Measurements from ENCODE around the gene PIEZO2. TPM values are rescaled to one million over a fixed set of nuclear protein-coding genes. Genes with fewer than 3 reads are reported as not detected.
A peak's percentile ranks its signal among the peaks of the same experiment; 100 is the strongest.

PIEZO2 gene
- total RNA-seq, 2 donors from 2014 or later = not detected

DNA sequence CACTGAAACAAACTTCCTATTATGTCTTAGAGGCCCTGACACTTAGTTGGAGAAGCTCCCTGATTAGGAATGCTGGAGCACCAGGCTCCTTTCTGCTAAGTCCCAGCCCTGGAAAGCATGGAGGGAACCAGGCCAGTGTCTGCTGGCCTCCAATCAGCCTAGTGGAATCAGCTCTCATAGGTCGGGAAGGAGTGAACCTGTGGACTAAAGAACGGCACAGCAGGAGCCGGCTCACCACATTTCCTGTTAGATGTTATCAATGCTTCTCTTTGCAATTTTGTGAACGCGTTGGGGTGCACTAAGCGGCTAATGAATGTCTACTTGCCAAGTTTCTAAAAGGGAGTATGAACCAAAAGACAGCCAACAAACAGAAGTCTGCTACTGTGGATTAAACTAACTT is 326.9 kb downstream of the PIEZO2 start:
- Mint-ChIP-seq H3K27ac (no peak overlapping the region), H3K36me3 (peaks cover 0 to 8% of the 10 kb centered on the region in 2 donors), H3K9me3 (peaks cover 5 to 12% of the 10 kb centered on the region in 2 donors)
- no peak for ATAC-seq
- DNase-seq (ENCODE audit: low spot score in 2 of 2) = no peak

DNA sequence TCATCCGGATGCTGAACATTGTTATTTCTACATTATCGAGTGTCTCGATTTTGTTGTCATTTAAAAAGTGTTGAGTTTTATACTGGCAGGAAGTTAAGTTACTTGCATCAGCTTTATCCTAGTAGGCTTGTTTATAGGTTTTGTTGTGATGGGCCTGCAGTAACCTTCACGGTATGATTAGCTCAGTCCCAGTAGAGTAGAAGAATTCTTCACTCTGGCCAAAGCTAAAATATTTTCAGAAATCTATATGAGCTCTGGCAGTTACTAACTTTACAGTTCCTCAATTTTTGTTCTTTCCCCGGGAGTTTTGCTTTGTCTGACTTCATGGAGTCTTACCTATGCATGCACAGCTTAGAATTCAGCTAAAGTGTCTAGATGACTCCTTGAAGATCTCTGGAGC is 328.7 kb downstream of the PIEZO2 start:
- Mint-ChIP-seq H3K9me3 (peaks cover 5 to 12% of the 10 kb centered on the region in 2 donors), H3K27ac (no peak overlapping the region), H3K36me3 (peaks cover 0 to 5% of the 10 kb centered on the region in 2 donors)
- ATAC-seq = no peak
- DNase-seq (ENCODE audit: low spot score in 2 of 2) = no peak

DNA sequence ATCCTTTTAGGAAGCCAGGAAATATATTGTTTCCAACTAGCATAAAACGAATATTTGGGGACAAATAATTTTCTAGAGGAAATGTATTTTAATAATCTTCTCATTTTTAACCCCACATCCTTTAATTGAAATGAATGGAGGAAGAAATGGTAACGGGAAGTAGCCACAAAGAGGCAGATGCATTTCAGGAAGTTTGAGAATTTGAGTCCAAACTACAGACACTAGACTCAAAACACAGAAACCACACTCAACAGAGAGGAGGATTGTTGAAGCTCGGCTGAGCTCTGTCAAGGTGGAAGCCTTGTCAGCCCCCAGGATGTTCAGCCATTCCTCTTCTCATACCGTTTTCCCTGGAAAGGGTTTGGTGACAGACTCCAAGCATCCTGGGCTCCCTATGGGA is 335.0 kb downstream of the PIEZO2 start:
- ATAC-seq = no peak
- no peaks in the 10 kb centered on the region for H3K36me3 Mint-ChIP-seq
- no peaks in the 10 kb centered on the region for H3K9me3 Mint-ChIP-seq
- no peak for DNase-seq (ENCODE audit: low spot score in 2 of 2)
- H3K27ac Mint-ChIP-seq = no peak overlapping the region

DNA sequence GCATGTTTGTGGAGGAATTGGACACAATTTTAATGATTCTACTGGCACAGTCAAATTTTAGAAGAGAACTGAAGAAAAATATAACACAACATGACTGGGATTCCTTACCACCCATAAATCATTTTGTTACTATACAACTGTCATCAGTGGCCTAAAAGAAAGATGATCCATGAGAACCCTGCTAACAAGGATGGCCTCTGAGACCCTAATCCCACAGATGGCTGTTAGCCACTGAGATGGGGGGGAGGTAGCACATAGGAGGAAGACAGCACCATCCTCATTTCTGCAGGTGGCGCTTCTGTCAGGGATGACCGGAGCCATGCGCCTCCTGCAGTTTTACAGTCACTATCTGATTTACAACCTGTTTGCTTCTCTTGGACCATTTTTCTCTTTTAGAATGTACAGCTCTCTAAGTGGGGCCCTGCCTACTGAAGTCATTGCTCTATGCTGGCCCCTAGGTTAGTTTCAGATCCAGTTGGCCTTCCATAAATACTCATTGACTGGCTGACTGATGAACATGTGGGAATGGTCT is 343.7 kb downstream of the PIEZO2 start:
- no peaks in the 10 kb centered on the region for H3K9me3 Mint-ChIP-seq
- ATAC-seq (no peak), DNase-seq (ENCODE audit: low spot score in 2 of 2) (no peak)
- no peak overlapping the region for H3K27ac Mint-ChIP-seq
- no peaks in the 10 kb centered on the region for H3K36me3 Mint-ChIP-seq

DNA sequence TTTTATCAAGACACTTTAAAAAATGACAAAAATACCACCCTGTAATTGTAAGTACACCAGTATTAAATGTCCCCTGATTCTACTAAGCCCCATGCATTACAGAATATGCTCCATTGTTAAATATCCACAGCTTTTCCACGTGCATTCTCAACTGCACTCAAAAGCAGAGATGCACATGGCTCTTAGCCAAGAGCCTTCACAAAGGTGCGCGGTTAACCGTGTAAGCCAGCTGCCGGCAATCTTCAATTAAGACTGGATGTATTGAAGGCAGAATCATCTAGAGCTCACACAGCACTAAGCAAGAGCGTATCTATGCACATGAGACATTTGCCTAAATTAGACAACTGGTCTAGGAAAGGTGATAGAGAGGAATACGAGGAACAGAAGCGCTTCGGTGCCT is 345.2 kb downstream of the PIEZO2 start:
- H3K36me3 Mint-ChIP-seq = no peaks in the 10 kb centered on the region
- no peak for DNase-seq (ENCODE audit: low spot score in 2 of 2)
- no peaks in the 10 kb centered on the region for H3K9me3 Mint-ChIP-seq
- no peak for ATAC-seq
- no peak overlapping the region for H3K27ac Mint-ChIP-seq

DNA sequence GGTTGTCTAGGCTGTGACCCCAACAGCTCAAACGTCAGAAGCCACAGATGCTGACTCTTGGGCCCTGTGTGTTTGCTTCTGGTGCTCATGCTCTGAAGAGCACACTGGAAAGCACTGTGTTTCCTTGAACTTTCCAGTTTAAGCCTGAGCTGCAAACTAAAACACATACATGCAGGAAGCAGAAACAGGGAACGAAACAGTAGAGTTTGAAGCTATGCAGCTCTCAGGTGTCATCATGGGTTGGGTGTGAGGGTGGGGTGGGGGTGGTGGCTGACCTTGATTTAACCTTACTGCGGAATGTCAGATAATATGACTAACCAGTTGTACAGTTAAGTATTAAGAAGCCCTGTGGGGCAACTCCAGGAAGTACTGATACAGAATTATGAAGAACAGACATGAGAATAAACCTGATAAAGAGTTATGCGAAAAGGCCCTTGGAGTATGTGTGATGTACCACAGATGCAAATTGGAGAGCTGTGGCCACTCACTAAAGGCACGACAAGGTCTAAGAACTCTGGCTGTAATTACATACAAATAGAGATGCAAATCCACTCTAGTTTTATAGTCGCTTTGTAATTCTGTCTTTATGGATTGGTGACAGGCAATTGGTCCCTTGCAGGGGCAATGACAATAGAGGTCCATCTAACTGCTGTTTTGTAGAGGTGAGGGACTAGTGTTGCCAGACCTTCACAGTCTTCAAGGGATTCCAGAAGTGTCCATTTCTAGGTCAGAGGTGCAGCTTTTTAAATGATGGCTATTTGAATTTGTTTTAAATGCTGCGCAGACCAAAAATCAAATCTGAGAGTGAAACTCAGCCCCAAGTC is 350.4 kb downstream of the PIEZO2 start:
- Mint-ChIP-seq H3K9me3 (no peaks in the 10 kb centered on the region), H3K36me3 (no peaks in the 10 kb centered on the region), H3K27ac (no peak overlapping the region)
- DNase-seq (ENCODE audit: low spot score in 2 of 2) (no peak), ATAC-seq (no peak)

DNA sequence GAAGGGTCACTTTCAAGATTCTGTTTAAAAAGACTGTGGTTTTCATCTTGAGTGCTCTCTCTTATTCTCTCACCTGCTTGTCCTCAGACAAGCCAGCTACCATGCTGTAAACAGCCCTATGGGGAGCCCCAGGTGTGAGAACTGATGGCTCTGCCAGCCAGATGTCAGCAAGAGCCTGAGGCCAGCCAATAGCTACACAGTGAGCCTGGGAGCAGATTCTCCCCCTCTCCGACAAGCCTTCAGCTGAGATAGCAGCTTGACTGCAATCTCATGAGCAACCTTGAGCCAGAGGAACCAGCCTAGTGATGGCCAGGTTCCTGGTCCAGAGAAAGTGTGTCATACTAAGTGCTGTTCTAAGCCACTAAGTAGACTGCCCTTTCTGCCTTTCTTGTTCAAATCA is 351.5 kb downstream of the PIEZO2 start:
- no peaks in the 10 kb centered on the region for H3K36me3 Mint-ChIP-seq
- H3K9me3 Mint-ChIP-seq = no peaks in the 10 kb centered on the region
- H3K27ac Mint-ChIP-seq = no peak overlapping the region
- DNase-seq (ENCODE audit: low spot score in 2 of 2) (no peak), ATAC-seq (no peak)

DNA sequence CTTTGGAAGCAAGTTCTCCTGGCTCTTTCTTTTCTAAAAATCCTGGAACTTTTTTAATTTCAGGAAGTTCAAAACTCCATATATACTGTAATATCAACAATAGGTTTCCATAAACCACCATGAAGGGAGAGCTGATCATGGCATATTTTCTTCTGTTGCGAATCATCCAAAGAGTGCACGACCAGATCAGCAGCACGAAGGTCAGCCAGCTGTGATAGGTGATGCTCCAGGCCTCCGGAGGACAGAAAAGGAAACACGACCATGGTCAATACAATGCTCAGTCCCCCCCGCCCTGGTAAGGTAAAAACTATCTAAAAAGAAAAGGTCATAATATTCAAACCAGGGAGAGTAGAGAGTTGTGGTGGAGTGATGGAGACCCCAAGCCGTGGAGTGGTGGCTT is 354.6 kb downstream of the PIEZO2 start:
- DNase-seq (ENCODE audit: low spot score in 2 of 2) = no peak

DNA sequence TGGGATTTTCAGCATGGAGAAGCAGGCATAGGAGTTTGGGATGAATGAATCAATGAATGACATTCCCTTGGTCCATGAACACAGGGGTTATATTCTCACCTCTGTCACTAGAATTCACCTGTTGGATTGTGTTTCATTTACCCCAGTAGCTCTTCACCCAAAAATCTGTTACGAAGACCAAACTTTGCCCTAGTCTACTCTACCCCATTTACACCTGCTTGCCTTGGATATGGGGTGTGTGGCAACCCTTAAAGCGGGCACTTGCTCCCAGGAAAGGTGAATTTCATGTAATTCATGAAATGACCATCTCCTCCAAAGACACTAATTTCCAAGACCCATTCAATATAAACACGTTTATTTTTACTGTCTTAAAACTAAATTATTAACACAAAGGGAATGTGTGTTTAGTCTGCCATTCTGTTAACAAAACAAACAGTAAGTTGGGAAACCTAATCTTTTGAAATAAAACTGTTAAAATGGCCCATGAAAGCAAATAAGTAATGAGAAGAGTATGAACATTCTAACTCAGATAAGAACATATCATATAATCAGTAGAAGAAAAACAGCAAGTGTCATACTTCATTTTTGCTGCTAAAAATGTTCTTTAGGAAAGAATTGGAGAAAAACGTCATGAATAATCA is 355.5 kb downstream of the PIEZO2 start:
- no peak for DNase-seq (ENCODE audit: low spot score in 2 of 2)
- H3K36me3 Mint-ChIP-seq = no peaks in the 10 kb centered on the region
- no peak for ATAC-seq
- no peaks in the 10 kb centered on the region for H3K9me3 Mint-ChIP-seq
- no peak overlapping the region for H3K27ac Mint-ChIP-seq

More for the DNA sequence above, 354.6 kb downstream of the PIEZO2 start:
- Mint-ChIP-seq H3K9me3 (no peaks in the 10 kb centered on the region), H3K27ac (no peak overlapping the region), H3K36me3 (no peaks in the 10 kb centered on the region)
- no peak for ATAC-seq

DNA sequence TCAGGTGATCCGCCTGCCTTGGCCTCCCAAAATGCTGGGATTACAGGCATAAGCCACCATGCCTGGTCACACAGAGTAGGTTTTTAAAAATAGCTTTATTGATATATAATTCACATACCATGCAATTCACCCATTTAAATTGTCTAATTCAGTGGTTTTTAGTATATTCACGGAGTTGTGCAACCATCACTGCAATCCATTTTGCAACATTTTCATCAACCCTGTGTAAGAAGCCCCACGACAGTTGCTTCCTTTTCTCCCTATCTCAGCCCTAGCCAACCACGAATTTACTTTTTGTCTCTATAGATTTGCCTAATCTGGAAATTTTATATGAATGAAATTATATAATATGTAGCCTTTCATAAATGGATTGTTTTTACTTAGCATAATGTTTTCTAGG is 357.2 kb downstream of the PIEZO2 start:
- H3K36me3 Mint-ChIP-seq = no peaks in the 10 kb centered on the region
- H3K9me3 Mint-ChIP-seq = no peaks in the 10 kb centered on the region
- DNase-seq (ENCODE audit: low spot score in 2 of 2) (no peak), ATAC-seq (no peak)
- H3K27ac Mint-ChIP-seq = no peak overlapping the region

DNA sequence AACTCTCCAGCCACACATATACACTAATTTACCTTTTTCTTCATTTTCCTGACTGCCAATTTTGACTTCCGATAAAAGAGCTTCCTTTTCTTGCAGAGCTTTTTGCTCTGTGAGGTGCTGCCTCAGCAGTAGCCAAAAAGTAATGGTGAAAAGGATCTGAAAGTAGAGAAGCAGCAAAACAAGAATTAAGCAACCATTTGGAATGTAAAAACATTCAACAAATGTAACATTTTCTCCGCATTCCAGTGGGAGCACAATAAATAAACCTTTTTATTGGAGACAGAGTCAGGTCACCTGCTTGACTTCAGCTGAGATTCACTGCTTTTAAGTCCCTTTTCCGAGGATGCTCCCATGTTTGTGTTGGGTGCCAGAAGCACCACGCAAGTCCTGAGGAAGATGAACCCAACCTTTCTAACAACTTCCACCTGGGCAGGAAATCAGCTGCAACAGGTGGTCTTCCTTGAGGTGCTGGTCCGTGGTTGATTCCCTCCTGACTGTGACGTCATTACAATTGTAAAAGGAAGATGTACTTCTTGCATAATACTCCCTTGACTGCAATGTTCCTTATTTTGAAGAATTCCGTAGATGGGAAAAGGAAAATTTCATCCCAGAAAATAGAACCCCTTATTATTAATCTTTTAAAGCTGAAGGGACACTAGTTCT is 358.1 kb downstream of the PIEZO2 start:
- no peak for DNase-seq (ENCODE audit: low spot score in 2 of 2)
- Mint-ChIP-seq H3K27ac (no peak overlapping the region), H3K36me3 (no peaks in the 10 kb centered on the region), H3K9me3 (no peaks in the 10 kb centered on the region)
- ATAC-seq = no peak

DNA sequence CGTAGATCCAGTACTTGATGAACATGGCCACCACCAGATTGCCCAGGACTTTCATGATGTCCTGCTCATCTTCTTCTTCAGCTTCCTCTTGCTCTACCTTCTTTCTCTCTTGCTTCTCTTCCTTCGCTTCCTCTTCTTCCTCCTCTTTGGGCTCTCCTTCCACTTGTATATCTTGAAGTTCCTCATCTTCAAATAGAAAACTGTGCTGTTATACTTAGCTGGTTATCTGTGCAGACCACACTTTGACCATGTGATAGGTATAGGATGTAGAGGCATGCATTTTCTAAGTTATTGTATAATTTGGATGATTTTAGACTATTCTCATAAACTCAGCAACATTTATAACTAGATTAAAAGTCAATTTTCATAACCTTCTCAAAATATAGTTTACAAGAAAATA is 360.2 kb downstream of the PIEZO2 start:
- Mint-ChIP-seq H3K27ac (no peak overlapping the region), H3K36me3 (no peaks in the 10 kb centered on the region), H3K9me3 (no peaks in the 10 kb centered on the region)
- no peak for ATAC-seq
- DNase-seq (ENCODE audit: low spot score in 2 of 2) = no peak

DNA sequence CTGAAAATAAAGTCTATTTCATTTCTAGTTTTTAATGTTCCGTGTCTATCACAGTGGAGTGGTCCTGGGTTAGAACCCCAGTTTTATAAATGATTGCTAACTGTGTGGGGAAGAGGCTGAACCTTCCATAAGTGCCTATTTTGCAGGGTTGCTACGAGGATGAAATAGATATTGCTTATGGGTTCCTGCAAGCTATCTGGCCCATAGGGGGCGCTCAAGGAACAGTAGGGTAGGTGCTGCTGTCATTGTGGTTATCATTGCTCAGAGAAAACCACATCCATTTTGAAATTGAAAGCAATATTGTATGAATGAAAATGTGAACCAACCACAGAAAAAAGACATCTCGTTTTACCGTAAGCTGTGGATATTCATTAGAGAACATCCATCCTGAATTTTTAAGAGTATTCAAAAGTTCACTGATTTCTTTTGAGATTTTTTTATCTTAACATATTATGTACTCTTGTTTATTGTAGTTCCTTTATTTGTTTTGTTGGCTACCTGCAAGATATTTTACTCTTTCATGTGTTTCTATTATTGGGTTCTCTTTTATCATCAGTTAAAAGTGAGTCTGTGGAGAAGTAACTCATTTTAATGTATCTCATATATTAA is 362.0 kb downstream of the PIEZO2 start:
- no peaks in the 10 kb centered on the region for H3K36me3 Mint-ChIP-seq
- H3K9me3 Mint-ChIP-seq = no peaks in the 10 kb centered on the region
- peak; percentile 89 to 93 for ATAC-seq
- peak; percentile 65 to 92 for DNase-seq (ENCODE audit: low spot score in 2 of 2)
- H3K27ac Mint-ChIP-seq = no peak overlapping the region

DNA sequence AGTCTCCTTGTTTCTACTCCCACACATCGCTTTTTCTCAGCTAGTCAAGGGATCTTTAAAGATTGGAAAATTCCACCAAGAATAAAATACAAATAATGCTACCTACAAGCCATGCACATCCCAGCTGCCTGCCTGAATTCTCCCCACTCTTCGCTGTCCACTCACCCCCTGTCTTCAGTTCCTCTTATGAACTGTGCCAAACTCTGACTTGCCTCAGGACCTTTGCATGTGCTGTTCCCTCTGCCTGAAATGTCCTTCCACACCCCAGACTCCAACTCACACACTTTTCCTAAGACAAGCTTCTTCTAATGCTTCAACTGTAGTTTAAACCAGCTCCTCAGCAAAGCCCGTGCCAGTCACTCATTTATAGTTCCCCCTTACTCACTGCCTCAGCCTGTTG is 363.6 kb downstream of the PIEZO2 start:
- H3K27ac Mint-ChIP-seq = no peak overlapping the region
- ATAC-seq = no peak
- H3K9me3 Mint-ChIP-seq = no peaks in the 10 kb centered on the region
- no peaks in the 10 kb centered on the region for H3K36me3 Mint-ChIP-seq
- DNase-seq (ENCODE audit: low spot score in 2 of 2) = no peak

DNA sequence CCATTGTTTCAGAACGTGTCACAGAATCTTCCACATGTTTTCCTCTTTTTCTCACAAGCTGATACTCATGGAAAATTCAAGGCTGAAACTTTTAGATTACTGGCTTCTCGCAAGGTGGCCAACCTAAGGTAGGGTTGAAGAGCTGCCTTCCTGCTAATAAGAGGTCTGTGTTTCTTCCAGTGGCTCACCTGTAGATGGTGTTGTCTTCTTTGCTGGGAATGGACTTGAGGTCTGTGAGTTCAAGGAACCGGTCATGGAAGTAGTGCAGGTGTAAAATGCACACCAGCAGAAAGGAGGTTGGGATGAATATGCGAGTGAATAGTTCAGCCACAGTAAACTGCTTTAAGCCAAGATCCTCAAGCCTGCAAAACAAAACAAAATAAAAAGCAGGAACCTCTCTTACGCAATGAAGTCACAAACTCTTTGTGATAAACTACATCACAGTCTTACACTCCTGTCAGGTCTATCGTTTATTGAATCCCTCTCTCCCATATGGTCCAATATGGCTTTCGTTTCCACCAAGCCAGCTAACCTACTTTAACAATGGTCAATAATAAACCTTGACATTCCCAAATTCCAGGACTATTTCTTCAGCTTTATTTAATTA is 364.7 kb downstream of the PIEZO2 start:
- H3K27ac Mint-ChIP-seq = no peak overlapping the region
- H3K9me3 Mint-ChIP-seq = no peaks in the 10 kb centered on the region
- DNase-seq (ENCODE audit: low spot score in 2 of 2) = no peak
- ATAC-seq = no peak
- H3K36me3 Mint-ChIP-seq = no peaks in the 10 kb centered on the region

DNA sequence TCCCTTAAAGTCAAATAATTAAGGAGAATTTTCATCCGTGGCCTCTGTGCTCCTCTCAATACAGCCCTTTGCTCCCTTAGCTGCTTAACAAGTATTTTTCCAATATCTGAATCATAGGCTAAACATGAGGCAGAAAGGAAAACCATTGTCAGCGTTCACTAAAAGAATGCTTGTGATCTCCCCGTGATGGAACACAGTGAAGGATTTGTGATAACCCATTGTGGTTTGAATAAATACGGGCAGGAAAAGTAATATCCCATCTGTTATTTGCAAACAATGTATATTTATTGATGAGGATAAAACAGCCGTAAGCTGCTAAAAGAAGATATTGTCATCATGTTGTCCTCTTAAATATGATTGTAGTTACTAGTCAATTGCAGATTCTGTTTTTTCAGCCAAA is 365.4 kb downstream of the PIEZO2 start:
- no peaks in the 10 kb centered on the region for H3K36me3 Mint-ChIP-seq
- H3K27ac Mint-ChIP-seq = no peak overlapping the region
- DNase-seq (ENCODE audit: low spot score in 2 of 2) (no peak), ATAC-seq (no peak)
- H3K9me3 Mint-ChIP-seq = no peaks in the 10 kb centered on the region

DNA sequence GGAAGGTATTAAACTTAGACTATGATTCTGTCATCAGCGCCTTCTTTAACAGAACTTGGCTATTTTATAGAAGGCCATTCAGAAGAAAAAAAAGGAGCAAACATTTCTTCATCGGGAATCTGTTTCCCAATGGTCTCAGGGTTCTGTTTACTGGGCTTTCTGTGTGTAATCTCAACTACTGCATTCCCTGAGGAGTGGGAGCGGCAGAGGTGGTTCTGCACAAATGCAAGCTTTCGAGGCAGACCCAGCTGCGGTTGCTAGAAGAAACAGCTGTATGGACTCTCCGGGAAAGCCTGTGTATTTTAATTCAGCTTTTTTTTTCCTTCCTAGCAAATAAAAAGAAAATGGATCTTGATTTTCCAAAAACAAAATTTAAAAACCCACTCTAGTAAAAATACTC is 372.9 kb downstream of the PIEZO2 start:
- Mint-ChIP-seq H3K27ac (no peak overlapping the region), H3K36me3 (no peaks in the 10 kb centered on the region), H3K9me3 (peaks cover 3 to 6% of the 10 kb centered on the region in 2 donors)
- DNase-seq (ENCODE audit: low spot score in 2 of 2) (no peak), ATAC-seq (no peak)

Data from activated naive CD4-positive, alpha-beta T cell treated with anti-CD3 and anti-CD28 coated beads, Interleukin-2, amount 50 U/mL, for 72 hours (primary cell).